Panc1 (cell line): Measurements from ENCODE around the gene DIDO1. TPM values are rescaled to one million over a fixed set of nuclear protein-coding genes. Genes with fewer than 3 reads are reported as not detected.
A peak's percentile ranks its signal among the peaks of the same experiment; 100 is the strongest.

Source experiments
- ATAC-seq: fragments of 200-7000 bp; cut with Tn5 transposase; 2 replicates; pipeline ENCODE4 v1.9.1; 2020; ENCODE audit warnings: mild to moderate bottlenecking, moderate library complexity
- BruUV-seq: library from RNA; stranded (reverse); fragments of 400-500 nt; replicated peaks from 2 replicates; lab custom pipeline; 2021; lab: Mats Ljungman, UMichigan
- CTCF ChIA-PET: fragments of 300-600 bp; sonication (Branson Sonifier 250); formaldehyde crosslinking; loops from one replicate; lab custom pipeline; 2022; ENCODE audit warnings: antibody characterized with exemption; lab: Charles Lee
- POLR2A ChIA-PET: fragments of 300-600 bp; sonication (Branson Sonifier 250); formaldehyde crosslinking; loops from one replicate; lab custom pipeline; 2022; ENCODE audit warnings: antibody characterized with exemption; lab: Charles Lee
- DNase-seq: peaks from one replicate; pipeline ENCODE4 v3.0.0-alpha.2; 2010; ENCODE audit warnings: low read depth, low spot score
- H3K27ac ChIP-seq: 2 replicates; pipeline ENCODE4 v1.5.1; 2011; ENCODE audit warnings: mild to moderate bottlenecking, low read length, inconsistent platforms
- H3K27me3 ChIP-seq: fragments of 200-500 bp; sonication (Bioruptor generic); 2 replicates; pipeline ENCODE4 v1.6.0; 2014; ENCODE audit warnings: low read length, inconsistent platforms; ENCODE audit not compliant: control insufficient read depth, insufficient read depth
- H3K36me3 ChIP-seq: fragments of 200-500 bp; sonication (Bioruptor generic); 2 replicates; pipeline ENCODE4 v1.5.1; 2014; ENCODE audit warnings: inconsistent platforms, mild to moderate bottlenecking, low read length, moderate library complexity; ENCODE audit not compliant: control insufficient read depth, insufficient read depth
- H3K4me1 ChIP-seq: 2 replicates; pipeline ENCODE4 v1.5.1; 2011; ENCODE audit warnings: inconsistent platforms, mild to moderate bottlenecking, low read length, moderate library complexity; ENCODE audit not compliant: control insufficient read depth, insufficient read depth
- H3K4me3 ChIP-seq, 2 experiments: 2 replicates each; pipeline ENCODE4 v1.5.1; 2011 to 2012; ENCODE audit warnings: low read depth in 2 of 2, low read length in 2 of 2, mild to moderate bottlenecking in 2 of 2, inconsistent platforms in 1 of 2, moderate library complexity in 1 of 2
- H3K9me3 ChIP-seq: fragments of 200-500 bp; sonication (Bioruptor generic); 2 replicates; pipeline ENCODE4 v1.5.1; 2014; ENCODE audit warnings: low read depth, mild to moderate bottlenecking, inconsistent platforms, low read length, moderate library complexity; ENCODE audit not compliant: control insufficient read depth, insufficient read depth
- CTCF ChIP-seq: fragments of 450-650 bp; IDR thresholded peaks from 2 replicates; pipeline ENCODE4 v1.5.1; 2017; ENCODE audit warnings: mild to moderate bottlenecking
- POLR2AphosphoS5 ChIP-seq: IDR thresholded peaks from 2 replicates; pipeline ENCODE4 v1.6.1; 2012; ENCODE audit warnings: mild to moderate bottlenecking, low read depth, low read length, moderate library complexity
- SIN3A ChIP-seq: IDR thresholded peaks from 2 replicates; pipeline ENCODE4 v1.6.1; 2012; ENCODE audit warnings: low read depth, mild to moderate bottlenecking, low read length, moderate library complexity, borderline replicate concordance; ENCODE audit not compliant: insufficient read depth
- TCF7L2 ChIP-seq: IDR thresholded peaks from 2 replicates; pipeline ENCODE4 v1.6.1; 2011; ENCODE audit warnings: mild to moderate bottlenecking, low read depth, low read length, inconsistent platforms
- in situ Hi-C: cut with HindIII; loops from 2 replicates; pipeline ENCODE4 v1.10.0; 2016; ENCODE audit warnings: low sequenced_read_pairs, low pct_unique_long_range_greater_than_20kb
- intact Hi-C: fragments of 100-400 bp; cut with micrococcal nuclease; formaldehyde crosslinking; loops from one replicate; pipeline ENCODE4 v1.10.0; 2022; ENCODE audit not compliant: unreplicated experiment
- total RNA-seq: library from RNA; stranded (reverse); gene quantifications from one replicate; pipeline ENCODE4 v1.2.1, GENCODE V29; 2021; ENCODE audit not compliant: unreplicated experiment
- TF ChIP-seq, protein P1 (sequence below), 2 experiments: IDR thresholded peaks; 2 replicates each; pipeline ENCODE4 v1.6.1; 2011 to 2012; ENCODE audit warnings: low read depth in 2 of 2, control low read depth in 1 of 2, low read length in 1 of 2, mild to moderate bottlenecking in 1 of 2, moderate library complexity in 1 of 2; ENCODE audit not compliant: insufficient read depth in 1 of 2

Gene DIDO1
- total RNA-seq, 1 experiment from 2014 or later = 57.3 TPM

GRCh38 chr20:62899633-62900051, 26.7 kb downstream of the DIDO1 start:
- DNase-seq (no peak), ATAC-seq (peak; percentile 16; the same call in 1 of the 2 replicates)
- peaks cover 25% of the 10 kb centered on the region for H3K36me3 ChIP-seq
- H3K9me3 ChIP-seq = no peaks in the 10 kb centered on the region
- ChIA-PET CTCF (interaction anchor here (1.0 kb wide), 1 partner anchor 9 kb away, joined by 3 read pairs; no protein-coding TSS in a partner anchor), POLR2A (interaction anchor here (0.6 kb wide), 1 partner anchor 15 kb away, joined by 4 read pairs; no protein-coding TSS in a partner anchor)
- no peak overlapping the region for H3K27ac ChIP-seq
- no peak overlapping the region for H3K4me3 ChIP-seq
- in situ Hi-C loops = no loop called here
- TF ChIP-seq, protein P1, sequence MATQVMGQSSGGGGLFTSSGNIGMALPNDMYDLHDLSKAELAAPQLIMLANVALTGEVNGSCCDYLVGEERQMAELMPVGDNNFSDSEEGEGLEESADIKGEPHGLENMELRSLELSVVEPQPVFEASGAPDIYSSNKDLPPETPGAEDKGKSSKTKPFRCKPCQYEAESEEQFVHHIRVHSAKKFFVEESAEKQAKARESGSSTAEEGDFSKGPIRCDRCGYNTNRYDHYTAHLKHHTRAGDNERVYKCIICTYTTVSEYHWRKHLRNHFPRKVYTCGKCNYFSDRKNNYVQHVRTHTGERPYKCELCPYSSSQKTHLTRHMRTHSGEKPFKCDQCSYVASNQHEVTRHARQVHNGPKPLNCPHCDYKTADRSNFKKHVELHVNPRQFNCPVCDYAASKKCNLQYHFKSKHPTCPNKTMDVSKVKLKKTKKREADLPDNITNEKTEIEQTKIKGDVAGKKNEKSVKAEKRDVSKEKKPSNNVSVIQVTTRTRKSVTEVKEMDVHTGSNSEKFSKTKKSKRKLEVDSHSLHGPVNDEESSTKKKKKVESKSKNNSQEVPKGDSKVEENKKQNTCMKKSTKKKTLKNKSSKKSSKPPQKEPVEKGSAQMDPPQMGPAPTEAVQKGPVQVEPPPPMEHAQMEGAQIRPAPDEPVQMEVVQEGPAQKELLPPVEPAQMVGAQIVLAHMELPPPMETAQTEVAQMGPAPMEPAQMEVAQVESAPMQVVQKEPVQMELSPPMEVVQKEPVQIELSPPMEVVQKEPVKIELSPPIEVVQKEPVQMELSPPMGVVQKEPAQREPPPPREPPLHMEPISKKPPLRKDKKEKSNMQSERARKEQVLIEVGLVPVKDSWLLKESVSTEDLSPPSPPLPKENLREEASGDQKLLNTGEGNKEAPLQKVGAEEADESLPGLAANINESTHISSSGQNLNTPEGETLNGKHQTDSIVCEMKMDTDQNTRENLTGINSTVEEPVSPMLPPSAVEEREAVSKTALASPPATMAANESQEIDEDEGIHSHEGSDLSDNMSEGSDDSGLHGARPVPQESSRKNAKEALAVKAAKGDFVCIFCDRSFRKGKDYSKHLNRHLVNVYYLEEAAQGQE (IDR thresholded peaks at IDR 0.05; ENCODE audit: insufficient read depth in 1 of 2, low read depth in 2 of 2, low read length in 1 of 2) = no peak
- TF ChIP-seq SIN3A (no peak), POLR2AphosphoS5 (no peak), CTCF (no peak), TCF7L2 (no peak)
- intact Hi-C loops = no loop called here
- no TSS peak for BruUV-seq
- no peaks in the 10 kb centered on the region for H3K27me3 ChIP-seq
- peaks cover 24% of the 10 kb centered on the region for H3K4me1 ChIP-seq

- ChIA-PET CTCF (interaction anchor here (1.0 kb wide), 1 partner anchor 9 kb away, joined by 3 read pairs; no protein-coding TSS in a partner anchor), POLR2A (interaction anchor here (0.6 kb wide), 1 partner anchor 16 kb away, joined by 4 read pairs; no protein-coding TSS in a partner anchor)
- in situ Hi-C loops = no loop called here
Observed at GRCh38 chr20:62898970-62899632, 27.2 kb downstream of the DIDO1 start.

More at GRCh38 chr20:62898970-62899632, 27.2 kb downstream of the DIDO1 start:
- DNase-seq (no peak), ATAC-seq (no peak)
- Histone ChIP-seq H3K9me3 (no peaks in the 10 kb centered on the region), H3K27me3 (no peaks in the 10 kb centered on the region), H3K4me1 (peaks cover 24% of the 10 kb centered on the region), H3K36me3 (peaks cover 25% of the 10 kb centered on the region), H3K27ac (no peak overlapping the region), H3K4me3 (no peak overlapping the region)
- BruUV-seq = no TSS peak
- no peak for TF ChIP-seq CTCF
- TF ChIP-seq POLR2AphosphoS5 = 0 out of 2 replicates have a peak, but pooled peaks have one; percentile 6
- intact Hi-C loops = no loop called here
